ENCODE measurements around the gene NAXD.
A peak's percentile ranks its signal among the peaks of the same experiment; 100 is the strongest.
"Not testable (repeated sequence)": the region's sequence is repeated elsewhere in the genome, so short reads cannot be mapped to it uniquely, and the experiment has no call there.

Gene NAXD

GRCh38 chr13:110664673-110665072 is 49.3 kb downstream of the NAXD start:
- DNase-seq (ENCODE audit: low spot score) = no peak

- DNase-seq (ENCODE audit: low spot score) = no peak
Measured at GRCh38 chr13:110665491-110666254, 50.3 kb downstream of the NAXD start.

GRCh38 chr13:110666255-110666533 is 50.8 kb downstream of the NAXD start:
- DNase-seq (ENCODE audit: low spot score) = no peak

- no peak for DNase-seq (ENCODE audit: low spot score)
Measured at GRCh38 chr13:110669036-110669435, 53.7 kb downstream of the NAXD start.

- DNase-seq (ENCODE audit: low spot score) = not testable (repeated sequence)
Measured at GRCh38 chr13:110669814-110670213, 54.5 kb downstream of the NAXD start.

- peak; percentile 14 for DNase-seq (ENCODE audit: low spot score)
Measured at GRCh38 chr13:110676595-110677587, 61.5 kb downstream of the NAXD start.

GRCh38 chr13:110677731-110678545 is 62.6 kb downstream of the NAXD start:
- DNase-seq (ENCODE audit: low spot score) = peak; percentile 21

GRCh38 chr13:110680852-110681251 is 65.5 kb downstream of the NAXD start:
- peak; percentile 12 for DNase-seq (ENCODE audit: low spot score)

GRCh38 chr13:110681868-110682550 is 66.7 kb downstream of the NAXD start:
- no peak for DNase-seq (ENCODE audit: low spot score)

- no peak for DNase-seq (ENCODE audit: low spot score)
Measured at GRCh38 chr13:110682746-110683145, 67.4 kb downstream of the NAXD start.

GRCh38 chr13:110683203-110683883 is 68.0 kb downstream of the NAXD start:
- no peak for DNase-seq (ENCODE audit: low spot score)

- no peak for DNase-seq (ENCODE audit: low spot score)
Measured at GRCh38 chr13:110683921-110684320, 68.6 kb downstream of the NAXD start.

GRCh38 chr13:110684388-110685056 is 69.2 kb downstream of the NAXD start:
- no peak for DNase-seq (ENCODE audit: low spot score)

- DNase-seq (ENCODE audit: low spot score) = no peak
Measured at GRCh38 chr13:110685305-110686020, 70.1 kb downstream of the NAXD start.

- DNase-seq (ENCODE audit: low spot score) = no peak
Measured at GRCh38 chr13:110687736-110688135, 72.4 kb downstream of the NAXD start.

GRCh38 chr13:110689041-110689440 is 73.7 kb downstream of the NAXD start:
- DNase-seq (ENCODE audit: low spot score) = no peak
